IMR-90 (cell line): ENCODE results near the gene LAG3. TPM values are rescaled to one million over a fixed set of nuclear protein-coding genes. Genes with fewer than 3 reads are reported as not detected.

Experiments used
- ATAC-seq: fragments of 200-7000 bp; cut with Tn5 transposase; 2 replicates; pipeline ENCODE4 v1.9.1; 2020; ENCODE audit warnings: low read depth, mild to moderate bottlenecking, moderate library complexity
- BruUV-seq: library from RNA; stranded (reverse); fragments of 400-500 nt; replicated peaks from 2 replicates; lab custom pipeline; 2021; lab: Mats Ljungman, UMichigan
- CTCF ChIA-PET: fragments of 300-600 bp; formaldehyde crosslinking; extraction: SDS; loops from one replicate; lab custom pipeline; 2021; ENCODE audit warnings: antibody characterized with exemption; lab: Yijun Ruan, JAX
- POLR2A ChIA-PET: fragments of 300-600 bp; sonication (Branson Sonifier 250); formaldehyde crosslinking; loops from one replicate; lab custom pipeline; 2022; ENCODE audit warnings: antibody characterized with exemption; ENCODE audit not compliant: unreplicated experiment; lab: Charles Lee
- DNase-seq: peaks from one replicate; pipeline ENCODE4 v3.0.0; 2013
- H2AFZ ChIP-seq: replicated peaks from 2 replicates; pipeline ENCODE3; 2013; ENCODE audit warnings: low read length, mild to moderate bottlenecking; ENCODE audit not compliant: poor library complexity
- H2AK5ac ChIP-seq: 2 replicates; pipeline ENCODE4 v1.6.1; 2013; ENCODE audit warnings: low read depth, low read length, inconsistent platforms
- H2AK9ac ChIP-seq: replicated peaks from 2 replicates; pipeline ENCODE3; 2013; ENCODE audit warnings: mild to moderate bottlenecking, low read depth, low read length, moderate library complexity; ENCODE audit not compliant: poor library complexity
- H2BK120ac ChIP-seq: 2 replicates; pipeline ENCODE4 v1.6.1; 2013; ENCODE audit warnings: low read depth, low read length, inconsistent platforms
- H2BK15ac ChIP-seq: 3 replicates; pipeline ENCODE4 v1.6.1; 2013; ENCODE audit warnings: low read depth, low read length, inconsistent platforms
- H2BK20ac ChIP-seq: 2 replicates; pipeline ENCODE4 v1.6.1; 2013; ENCODE audit warnings: low read depth, mild to moderate bottlenecking, inconsistent platforms, low read length, moderate library complexity
- H2BK5ac ChIP-seq: 2 replicates; pipeline ENCODE4 v1.6.1; 2013; ENCODE audit warnings: mild to moderate bottlenecking, low read depth, low read length, inconsistent platforms; ENCODE audit not compliant: poor library complexity, severe bottlenecking
- H3K14ac ChIP-seq: replicated peaks from 2 replicates; pipeline ENCODE4 v1.6.1; 2013; ENCODE audit warnings: low read depth, low read length, inconsistent platforms
- H3K18ac ChIP-seq: 2 replicates; pipeline ENCODE4 v1.6.1; 2013; ENCODE audit warnings: low read depth, low read length, control low read depth
- H3K23ac ChIP-seq: 2 replicates; pipeline ENCODE4 v1.6.1; 2013; ENCODE audit warnings: low read depth, low read length, inconsistent platforms
- H3K27ac ChIP-seq: 2 replicates; pipeline ENCODE4 v1.5.1; 2013; ENCODE audit warnings: mild to moderate bottlenecking, control low read depth, low read length; ENCODE audit not compliant: insufficient read depth
- H3K27me3 ChIP-seq: 2 replicates; pipeline ENCODE4 v1.6.1; 2013; ENCODE audit warnings: low read length; ENCODE audit not compliant: control insufficient read depth, insufficient read depth
- H3K36me3 ChIP-seq: 2 replicates; pipeline ENCODE4 v1.6.1; 2013; ENCODE audit warnings: low read length, mixed read lengths; ENCODE audit not compliant: control insufficient read depth, insufficient read depth
- H3K4ac ChIP-seq: 2 replicates; pipeline ENCODE4 v1.6.1; 2013; ENCODE audit warnings: low read depth, low read length, inconsistent platforms
- H3K4me1 ChIP-seq: 2 replicates; pipeline ENCODE4 v1.6.1; 2013; ENCODE audit warnings: low read length, mixed read lengths; ENCODE audit not compliant: control insufficient read depth, insufficient read depth
- H3K4me2 ChIP-seq: 2 replicates; pipeline ENCODE4 v1.6.1; 2013; ENCODE audit warnings: low read depth, mild to moderate bottlenecking, control low read depth, low read length, moderate library complexity
- H3K4me3 ChIP-seq: 2 replicates; pipeline ENCODE4 v1.5.1; 2013; ENCODE audit warnings: low read depth, mild to moderate bottlenecking, control low read depth, low read length, moderate library complexity; ENCODE audit not compliant: insufficient read depth
- H3K56ac ChIP-seq: 2 replicates; pipeline ENCODE4 v1.6.1; 2013; ENCODE audit warnings: low read length, inconsistent platforms; ENCODE audit not compliant: insufficient read depth; ENCODE audit errors: extremely low read depth
- H3K79me1 ChIP-seq, 2 experiments: 2 replicates each; pipeline ENCODE4 v1.6.1; 2013; ENCODE audit warnings: low read length in 2 of 2, inconsistent platforms in 1 of 2, low read depth in 1 of 2
- H3K9ac ChIP-seq: 2 replicates; pipeline ENCODE4 v1.6.1; 2013; ENCODE audit warnings: low read depth, low read length, control low read depth
- H3K9me1 ChIP-seq: 2 replicates; pipeline ENCODE4 v1.6.1; 2013; ENCODE audit warnings: low read length, inconsistent platforms; ENCODE audit not compliant: insufficient read depth
- H3K9me3 ChIP-seq: 2 replicates; pipeline ENCODE4 v1.6.1; 2013; ENCODE audit warnings: low read length; ENCODE audit not compliant: control insufficient read depth, insufficient read depth
- H4K20me1 ChIP-seq: 2 replicates; pipeline ENCODE4 v1.6.1; 2013; ENCODE audit warnings: low read length, inconsistent platforms; ENCODE audit not compliant: insufficient read depth
- H4K5ac ChIP-seq: 2 replicates; pipeline ENCODE4 v1.6.1; 2013; ENCODE audit warnings: mild to moderate bottlenecking, low read depth, low read length, control low read depth
- H4K8ac ChIP-seq, 2 experiments: 2 replicates each; pipeline ENCODE4 v1.6.1; 2013; ENCODE audit warnings: low read depth in 2 of 2, low read length in 2 of 2, control low read depth in 1 of 2, inconsistent platforms in 1 of 2
- H4K91ac ChIP-seq: 2 replicates; pipeline ENCODE4 v1.6.1; 2013; ENCODE audit warnings: low read depth, low read length, inconsistent platforms; ENCODE audit not compliant: insufficient read depth
- CEBPB ChIP-seq: IDR thresholded peaks from 2 replicates; pipeline ENCODE4 v1.6.1; 2012; ENCODE audit warnings: low read depth, low read length, improper control_type of control experiment
- CHD1 ChIP-seq: IDR thresholded peaks from 2 replicates; pipeline ENCODE4 v1.6.1; 2012; ENCODE audit warnings: low read depth, low read length, improper control_type of control experiment
- MAFK ChIP-seq: IDR thresholded peaks from 2 replicates; pipeline ENCODE4 v1.6.1; 2012; ENCODE audit warnings: low read depth, low read length, improper control_type of control experiment
- MAZ ChIP-seq: IDR thresholded peaks from 2 replicates; pipeline ENCODE4 v1.6.1; 2012; ENCODE audit warnings: low read depth, mild to moderate bottlenecking, low read length, improper control_type of control experiment, moderate library complexity, borderline replicate concordance
- RAD21 ChIP-seq: IDR thresholded peaks from 2 replicates; pipeline ENCODE4 v1.6.1; 2012; ENCODE audit warnings: low read length, improper control_type of control experiment
- WGBS, 2 experiments: methylation state at CpG; one replicate each; pipeline versions ENCODE4 v1.1.5 to v1.1.7; 2013; ENCODE audit warnings: missing lambda C conversion rate in 2 of 2; ENCODE audit not compliant: insufficient read length in 1 of 2; ENCODE audit errors: extremely low coverage in 2 of 2; 5-methylcytosine and 5-hydroxymethylcytosine counted together
- dilution Hi-C: fragments of 300-500 bp; cut with HindIII; formaldehyde crosslinking; loops from one replicate; pipeline ENCODE4 v1.14.3; 2018; ENCODE audit warnings: low sequenced_read_pairs; ENCODE audit not compliant: unreplicated experiment
- in situ Hi-C: fragments of 300-500 bp; cut with MboI; formaldehyde crosslinking; loops from 3 replicates; pipeline ENCODE4 v1.14.3; 2019; ENCODE audit warnings: low sequenced_read_pairs, inconsistent platforms, mixed read lengths
- intact Hi-C: fragments of 100-400 bp; cut with micrococcal nuclease; formaldehyde crosslinking; loops from 2 replicates; pipeline ENCODE4 v1.10.0; 2022
- polyA plus RNA-seq, 3 experiments: library from polyadenylated mRNA; depleted of rRNA; stranded (reverse); fragments of >200 nt; gene quantifications; 2 replicates each; pipeline ENCODE4 v1.2.3, GENCODE V29; 2012; ENCODE audit warnings: low replicate concordance in 1 of 3
- total RNA-seq: library from RNA; depleted of rRNA; stranded (reverse); fragments of >200 nt; gene quantifications from 2 replicates; pipeline ENCODE4 v1.2.3, GENCODE V29; 2012
- TF ChIP-seq, protein P1 (sequence below): fragments of 150-350 bp; IDR thresholded peaks from 2 replicates; pipeline ENCODE4 v1.6.1; 2016; ENCODE audit warnings: low read depth, mild to moderate bottlenecking, low read length, moderate library complexity, borderline replicate concordance

Gene LAG3
- total and polyA plus RNA-seq, 2 of the 4 experiments (the other 2 are of a cell fraction) = 0.41 TPM; not detected in 1

DNA sequence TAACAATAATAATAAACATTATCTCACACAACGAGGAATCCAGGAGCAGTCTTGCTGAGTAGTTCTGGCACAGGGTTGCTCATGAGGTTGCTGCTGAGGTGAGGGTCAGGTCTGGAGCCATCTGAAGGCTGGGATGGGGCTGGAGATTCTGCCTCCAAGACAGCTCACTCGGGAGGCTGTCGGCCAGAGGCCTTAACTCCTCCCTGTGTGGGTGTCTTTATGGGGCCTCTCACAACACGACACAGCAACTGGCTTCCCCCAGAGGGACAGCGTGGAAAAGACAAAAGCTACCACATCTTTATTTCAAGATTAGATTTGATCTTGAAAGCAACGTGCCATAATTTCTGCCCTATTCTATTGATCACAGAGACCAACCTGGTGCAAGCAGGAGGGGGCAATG, 9.8 kb downstream of the LAG3 start:
- H3K4me1 ChIP-seq = peaks cover 4% of the 10 kb centered on the region; the same call in 1 of the 2 replicates
- H3K9me3 ChIP-seq = no peaks in the 10 kb centered on the region
- TF ChIP-seq RAD21 (no peak), MAZ (no peak), CHD1 (no peak), CEBPB (no peak), MAFK (no peak)
- TF ChIP-seq, protein P1, sequence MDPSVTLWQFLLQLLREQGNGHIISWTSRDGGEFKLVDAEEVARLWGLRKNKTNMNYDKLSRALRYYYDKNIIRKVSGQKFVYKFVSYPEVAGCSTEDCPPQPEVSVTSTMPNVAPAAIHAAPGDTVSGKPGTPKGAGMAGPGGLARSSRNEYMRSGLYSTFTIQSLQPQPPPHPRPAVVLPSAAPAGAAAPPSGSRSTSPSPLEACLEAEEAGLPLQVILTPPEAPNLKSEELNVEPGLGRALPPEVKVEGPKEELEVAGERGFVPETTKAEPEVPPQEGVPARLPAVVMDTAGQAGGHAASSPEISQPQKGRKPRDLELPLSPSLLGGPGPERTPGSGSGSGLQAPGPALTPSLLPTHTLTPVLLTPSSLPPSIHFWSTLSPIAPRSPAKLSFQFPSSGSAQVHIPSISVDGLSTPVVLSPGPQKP = no peak
- no peak overlapping the region for H3K4ac ChIP-seq
- no peak overlapping the region for H2BK15ac ChIP-seq
- H3K56ac ChIP-seq = no peak overlapping the region
- no peaks in the 10 kb centered on the region for H3K79me1 ChIP-seq
- H4K20me1 ChIP-seq = no peaks in the 10 kb centered on the region
- no peak overlapping the region for H4K5ac ChIP-seq
- peak overlapping the region; percentile 73 for H2AFZ ChIP-seq
- no TSS peak for BruUV-seq
- peak overlapping the region; percentile 55 for H2AK9ac ChIP-seq
- H3K9me1 ChIP-seq = no peaks in the 10 kb centered on the region
- no peak for DNase-seq
- H3K9ac ChIP-seq = no peak overlapping the region
- in situ Hi-C loops (no loop called here), intact Hi-C loops (no loop called here), dilution Hi-C loops (no loop called here)
- H3K14ac ChIP-seq = no peak overlapping the region; the same call in 1 of the 2 replicates
- ATAC-seq = no peak
- H3K4me3 ChIP-seq = no peak overlapping the region
- H3K18ac ChIP-seq = no peak overlapping the region
- no peak overlapping the region for H3K4me2 ChIP-seq
- H4K8ac ChIP-seq = no peak overlapping the region
- no peaks in the 10 kb centered on the region for H3K36me3 ChIP-seq
- H4K91ac ChIP-seq = no peak overlapping the region
- no peak overlapping the region for H3K27ac ChIP-seq
- no peak overlapping the region for H2BK5ac ChIP-seq
- no peak overlapping the region for H2BK20ac ChIP-seq
- POLR2A ChIA-PET = no interaction called here
- no peaks in the 10 kb centered on the region for H3K27me3 ChIP-seq
- CTCF ChIA-PET = interaction anchor here (0.7 kb wide), 1 partner anchor 29 kb away, joined by 3 read pairs; no protein-coding TSS in a partner anchor
- no CpG with 5 or more reads among the region's 6 CpGs for WGBS, 2 experiments
- no peak overlapping the region for H2AK5ac ChIP-seq
- no peak overlapping the region for H2BK120ac ChIP-seq
- H3K23ac ChIP-seq = no peak overlapping the region
